A549 (cell line): ENCODE data around the gene KRT77. TPM values are rescaled to one million over a fixed set of nuclear protein-coding genes. Genes with fewer than 3 reads are reported as not detected.

Source experiments
- ATAC-seq, 2 experiments: fragments of 200-7000 bp in 1 of 2; fragments of >200 bp in 1 of 2; cut with Nextera tagmentation in 1 of 2; cut with Tn5 transposase in 1 of 2; 3 replicates each; pipeline versions ENCODE4 v1.8.0 to v1.9.1; 2018 to 2020; ENCODE audit warnings: mild to moderate bottlenecking in 1 of 2, moderate library complexity in 1 of 2
- CTCF ChIA-PET: fragments of 300-600 bp; sonication (Branson Sonifier 250); formaldehyde crosslinking; extraction: SDS; loops from one replicate; lab custom pipeline; 2021; ENCODE audit warnings: antibody characterized with exemption, inconsistent platforms; lab: Yijun Ruan, JAX
- POLR2A ChIA-PET: fragments of 350-600 bp; formaldehyde crosslinking; extraction: SDS; loops from one replicate; lab custom pipeline; 2021; ENCODE audit warnings: antibody characterized with exemption, inconsistent platforms; lab: Yijun Ruan, JAX
- DNase-seq, 2 experiments: peaks; one replicate each; pipeline versions ENCODE4 v3.0.0 to v3.0.0-alpha.2; 2011 to 2016; ENCODE audit warnings: low read depth in 1 of 2, low spot score in 1 of 2
- FAIRE-seq: peaks from 2 replicates; lab custom pipeline; 2011; peaks lifted over from hg19 to GRCh38; lab: Jason Lieb, UNC
- H3K27ac ChIP-seq, 2 experiments: fragments of >200 bp; sonication (Bioruptor Twin); formaldehyde crosslinking; 3 replicates each; pipeline ENCODE4 v1.5.1; 2016 to 2017
- H3K4me1 ChIP-seq: fragments of >200 bp; sonication (Bioruptor Twin); formaldehyde crosslinking; 3 replicates; pipeline ENCODE4 v1.6.1; 2016
- H3K4me2 ChIP-seq: fragments of >200 bp; sonication (Bioruptor Twin); formaldehyde crosslinking; 3 replicates; pipeline ENCODE4 v1.6.1; 2016
- H3K4me3 ChIP-seq: fragments of >200 bp; sonication (Bioruptor Twin); formaldehyde crosslinking; 3 replicates; pipeline ENCODE4 v1.5.1; 2016
- H3K9me3 ChIP-seq: fragments of >200 bp; sonication (Bioruptor Twin); formaldehyde crosslinking; 3 replicates; pipeline ENCODE4 v1.6.1; 2016
- EHF ChIP-seq: fragments of 250-450 bp; sonication (Bioruptor Pico); IDR thresholded peaks from 2 replicates; pipeline ENCODE4 v1.5.0; 2020; ENCODE audit warnings: mild to moderate bottlenecking
- ESRRA ChIP-seq: fragments of 150-350 bp; IDR thresholded peaks from 2 replicates; pipeline ENCODE4 v1.6.1; 2014; ENCODE audit warnings: mild to moderate bottlenecking, low read length, borderline replicate concordance
- FOSB ChIP-seq: fragments of 250-450 bp; sonication (Bioruptor Pico); IDR thresholded peaks from 2 replicates; pipeline ENCODE4 v1.5.0; 2020; ENCODE audit warnings: mild to moderate bottlenecking, moderate library complexity
- FOSL2 ChIP-seq, 2 experiments: fragments of 450-650 bp in 1 of 2; fragments of >200 bp in 1 of 2; sonication (Bioruptor Twin) in 1 of 2; formaldehyde crosslinking; IDR thresholded peaks; 2 replicates each; pipeline versions ENCODE4 v1.5.0 to v1.6.1; 2016 to 2020; ENCODE audit warnings: mild to moderate bottlenecking in 1 of 2, moderate library complexity in 1 of 2
- HEYL ChIP-seq: fragments of 250-450 bp; sonication (Bioruptor Pico); IDR thresholded peaks from 2 replicates; pipeline ENCODE4 v1.8.0; 2021; ENCODE audit warnings: mild to moderate bottlenecking, moderate library complexity
- HOXA7 ChIP-seq: fragments of 250-450 bp; sonication (Bioruptor Pico); IDR thresholded peaks from 2 replicates; pipeline ENCODE4 v1.5.0; 2020; ENCODE audit warnings: mild to moderate bottlenecking, moderate library complexity
- HOXB13 ChIP-seq: fragments of 250-450 bp; sonication (Bioruptor Pico); IDR thresholded peaks from 2 replicates; pipeline ENCODE4 v1.5.0; 2020; ENCODE audit warnings: low read depth, mild to moderate bottlenecking, moderate library complexity
- JUN ChIP-seq, 2 experiments: fragments of >200 bp; sonication (Bioruptor Twin); formaldehyde crosslinking; IDR thresholded peaks; 2 replicates in 1 of 2; 3 replicates in 1 of 2; pipeline ENCODE4 v1.6.1; 2016 to 2017
- JUNB ChIP-seq: fragments of >200 bp; sonication (Bioruptor Twin); formaldehyde crosslinking; IDR thresholded peaks from 2 replicates; pipeline ENCODE4 v1.6.1; 2016
- NFE2L2 ChIP-seq: fragments of 150-350 bp; conservative IDR thresholded peaks from 2 replicates; pipeline ENCODE4 v1.6.1; 2014; ENCODE audit warnings: low read length
- NPAS2 ChIP-seq: fragments of 250-450 bp; sonication (Bioruptor Pico); IDR thresholded peaks from 2 replicates; pipeline ENCODE4 v1.8.0; 2022; ENCODE audit warnings: mild to moderate bottlenecking, moderate library complexity, borderline replicate concordance
- PHF8 ChIP-seq: fragments of 200-600 bp; sonication (generic); IDR thresholded peaks from 2 replicates; pipeline ENCODE4 v1.6.1; 2016; ENCODE audit warnings: low read depth, mild to moderate bottlenecking, antibody characterized with exemption, moderate library complexity, borderline replicate concordance
- POLR2A ChIP-seq: IDR thresholded peaks from 2 replicates; pipeline ENCODE4 v1.6.1; 2012; ENCODE audit warnings: mild to moderate bottlenecking, low read length
- RAD21 ChIP-seq, 2 experiments: fragments of >200 bp in 1 of 2; sonication (Bioruptor Twin) in 1 of 2; formaldehyde crosslinking in 1 of 2; IDR thresholded peaks in 1 of 2; conservative IDR thresholded peaks in 1 of 2; 2 replicates in 1 of 2; 3 replicates in 1 of 2; pipeline ENCODE4 v1.6.1; 2012 to 2018; ENCODE audit warnings: inconsistent platforms in 1 of 2
- RARB ChIP-seq: fragments of 250-450 bp; sonication (Bioruptor Pico); IDR thresholded peaks from 2 replicates; pipeline ENCODE4 v1.8.0; 2021; ENCODE audit warnings: mild to moderate bottlenecking, moderate library complexity
- RCOR1 ChIP-seq: fragments of 150-350 bp; IDR thresholded peaks from 2 replicates; pipeline ENCODE4 v1.6.1; 2014; ENCODE audit warnings: antibody characterized with exemption, low read length, low read depth
- RFX5 ChIP-seq: fragments of 450-650 bp; IDR thresholded peaks from 2 replicates; pipeline ENCODE4 v1.7.1; 2014; ENCODE audit warnings: antibody characterized with exemption, mild to moderate bottlenecking, moderate library complexity
- SMC3 ChIP-seq: fragments of >200 bp; sonication (Bioruptor Twin); formaldehyde crosslinking; IDR thresholded peaks from 3 replicates; pipeline ENCODE4 v1.6.1; 2018; ENCODE audit warnings: inconsistent platforms
- SREBF2 ChIP-seq: fragments of 450-650 bp; IDR thresholded peaks from 2 replicates; pipeline ENCODE4 v1.6.1; 2014; ENCODE audit warnings: mild to moderate bottlenecking, moderate library complexity
- TFCP2L1 ChIP-seq: fragments of 250-450 bp; sonication (Bioruptor Pico); IDR thresholded peaks from 2 replicates; pipeline ENCODE4 v1.5.0; 2021; ENCODE audit warnings: mild to moderate bottlenecking
- WGBS: methylation state at CpG from one replicate; pipeline ENCODE4 v1.1.6; 2017; ENCODE audit errors: missing lambda C conversion rate; 5-methylcytosine and 5-hydroxymethylcytosine counted together
- polyA plus RNA-seq, 4 experiments: library from polyadenylated mRNA; depleted of rRNA in 3 of 4; stranded (reverse); fragments of >200 nt; fragmentation: RNase III in 1 of 4; extraction: RNeasy Plus Mini Kit Qiagen cat#74134 plus additional on column Dnase treatment in 1 of 4; gene quantifications; 2 replicates in 3 of 4; 3 replicates in 1 of 4; pipeline ENCODE4 v1.2.3, GENCODE V29; 2011 to 2017
- TF ChIP-seq, protein P1 (sequence below): fragments of >200 bp; sonication (Bioruptor Twin); formaldehyde crosslinking; IDR thresholded peaks from 3 replicates; pipeline ENCODE4 v1.5.1; 2016
- TF ChIP-seq, protein P2 (sequence below): IDR thresholded peaks from 2 replicates; pipeline ENCODE4 v1.6.1; 2012
- TF ChIP-seq, protein P3 (sequence below): fragments of >200 bp; sonication (Bioruptor Twin); formaldehyde crosslinking; IDR thresholded peaks from 2 replicates; pipeline ENCODE4 v1.6.1; 2016
- TF ChIP-seq, protein P4 (sequence below): fragments of >200 bp; sonication (Bioruptor Twin); formaldehyde crosslinking; IDR thresholded peaks from 3 replicates; pipeline ENCODE4 v1.6.1; 2016

The KRT77 gene
- polyA plus RNA-seq, 2 of the 4 experiments (the other 2 are of a cell fraction): 0.03 TPM; not detected in 1

DNA sequence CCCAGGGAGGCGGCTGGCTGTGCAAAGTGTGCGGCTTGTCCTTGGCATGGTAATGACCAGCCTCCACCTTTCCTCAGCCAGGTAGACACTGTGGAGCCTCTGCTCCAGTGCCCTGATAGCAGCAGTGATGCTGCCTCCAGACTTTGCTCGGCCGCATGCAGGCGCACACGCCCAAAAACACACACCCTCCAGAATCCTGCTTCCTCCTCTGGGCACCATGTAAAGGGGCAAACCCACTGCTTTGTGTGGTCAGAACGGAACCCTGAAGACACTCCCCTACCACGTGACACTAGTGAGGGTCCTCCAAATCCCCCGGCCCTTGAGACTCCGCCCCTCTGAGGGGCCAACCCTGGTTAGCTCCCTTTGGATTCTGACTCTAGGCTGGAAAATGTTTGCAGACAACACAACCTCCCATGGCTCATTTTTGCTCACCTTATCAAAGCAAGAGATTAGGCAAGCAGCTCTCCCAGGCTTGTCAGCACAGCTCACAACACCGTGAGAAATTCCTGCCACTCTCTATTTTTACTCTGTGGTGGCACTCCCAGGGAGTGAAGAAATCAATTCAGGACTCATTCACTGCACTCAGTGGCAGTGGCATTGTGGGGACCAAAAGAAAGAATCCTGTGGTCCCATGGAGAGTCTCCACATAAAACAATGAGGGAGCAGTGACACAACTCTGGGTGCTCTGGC, 4.5 kb downstream of the KRT77 start:
- Histone ChIP-seq H3K4me2 (no peak overlapping the region), H3K27ac (no peak overlapping the region), H3K9me3 (no peaks in the 10 kb centered on the region), H3K4me1 (no peaks in the 10 kb centered on the region), H3K4me3 (no peak overlapping the region)
- 64% methylated on average over 11 of the region's 11 CpGs for WGBS
- no peak for DNase-seq
- no peak; a peak in 1 of 6 replicates for ATAC-seq
- no peak for TF ChIP-seq SREBF2
- TF ChIP-seq SMC3: no peak
- TF ChIP-seq RCOR1: no peak
- TF ChIP-seq, protein P1, sequence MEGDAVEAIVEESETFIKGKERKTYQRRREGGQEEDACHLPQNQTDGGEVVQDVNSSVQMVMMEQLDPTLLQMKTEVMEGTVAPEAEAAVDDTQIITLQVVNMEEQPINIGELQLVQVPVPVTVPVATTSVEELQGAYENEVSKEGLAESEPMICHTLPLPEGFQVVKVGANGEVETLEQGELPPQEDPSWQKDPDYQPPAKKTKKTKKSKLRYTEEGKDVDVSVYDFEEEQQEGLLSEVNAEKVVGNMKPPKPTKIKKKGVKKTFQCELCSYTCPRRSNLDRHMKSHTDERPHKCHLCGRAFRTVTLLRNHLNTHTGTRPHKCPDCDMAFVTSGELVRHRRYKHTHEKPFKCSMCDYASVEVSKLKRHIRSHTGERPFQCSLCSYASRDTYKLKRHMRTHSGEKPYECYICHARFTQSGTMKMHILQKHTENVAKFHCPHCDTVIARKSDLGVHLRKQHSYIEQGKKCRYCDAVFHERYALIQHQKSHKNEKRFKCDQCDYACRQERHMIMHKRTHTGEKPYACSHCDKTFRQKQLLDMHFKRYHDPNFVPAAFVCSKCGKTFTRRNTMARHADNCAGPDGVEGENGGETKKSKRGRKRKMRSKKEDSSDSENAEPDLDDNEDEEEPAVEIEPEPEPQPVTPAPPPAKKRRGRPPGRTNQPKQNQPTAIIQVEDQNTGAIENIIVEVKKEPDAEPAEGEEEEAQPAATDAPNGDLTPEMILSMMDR: no peak
- no peak for TF ChIP-seq FOSL2 (IDR thresholded peaks at IDR 0.05)
- no peak for TF ChIP-seq FOSL2 (CRISPR knock-in tag; IDR thresholded peaks at IDR 0.05)
- TF ChIP-seq FOSB (CRISPR knock-in tag): no peak
- no peak for TF ChIP-seq PHF8
- TF ChIP-seq HOXA7 (CRISPR knock-in tag): no peak
- TF ChIP-seq NPAS2 (CRISPR knock-in tag): no peak
- no peak for TF ChIP-seq POLR2A
- TF ChIP-seq HOXB13 (CRISPR knock-in tag): no peak
- no peak for TF ChIP-seq RFX5
- TF ChIP-seq, protein P2, sequence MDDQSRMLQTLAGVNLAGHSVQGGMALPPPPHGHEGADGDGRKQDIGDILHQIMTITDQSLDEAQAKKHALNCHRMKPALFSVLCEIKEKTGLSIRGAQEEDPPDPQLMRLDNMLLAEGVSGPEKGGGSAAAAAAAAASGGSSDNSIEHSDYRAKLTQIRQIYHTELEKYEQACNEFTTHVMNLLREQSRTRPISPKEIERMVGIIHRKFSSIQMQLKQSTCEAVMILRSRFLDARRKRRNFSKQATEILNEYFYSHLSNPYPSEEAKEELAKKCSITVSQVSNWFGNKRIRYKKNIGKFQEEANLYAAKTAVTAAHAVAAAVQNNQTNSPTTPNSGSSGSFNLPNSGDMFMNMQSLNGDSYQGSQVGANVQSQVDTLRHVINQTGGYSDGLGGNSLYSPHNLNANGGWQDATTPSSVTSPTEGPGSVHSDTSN: no peak
- TF ChIP-seq EHF (CRISPR knock-in tag): no peak
- no peak for TF ChIP-seq RAD21 (conservative IDR thresholded peaks at IDR 0.05 in 1 of 2, IDR thresholded peaks at IDR 0.05 in 1 of 2)
- ChIA-PET POLR2A (no interaction called here), CTCF (interaction anchor here (1.2 to 1.3 kb wide), 2 partner anchors 36 to 42 kb away, joined by 3 read pairs; no protein-coding TSS in a partner anchor)
- FAIRE-seq: no peak

DNA sequence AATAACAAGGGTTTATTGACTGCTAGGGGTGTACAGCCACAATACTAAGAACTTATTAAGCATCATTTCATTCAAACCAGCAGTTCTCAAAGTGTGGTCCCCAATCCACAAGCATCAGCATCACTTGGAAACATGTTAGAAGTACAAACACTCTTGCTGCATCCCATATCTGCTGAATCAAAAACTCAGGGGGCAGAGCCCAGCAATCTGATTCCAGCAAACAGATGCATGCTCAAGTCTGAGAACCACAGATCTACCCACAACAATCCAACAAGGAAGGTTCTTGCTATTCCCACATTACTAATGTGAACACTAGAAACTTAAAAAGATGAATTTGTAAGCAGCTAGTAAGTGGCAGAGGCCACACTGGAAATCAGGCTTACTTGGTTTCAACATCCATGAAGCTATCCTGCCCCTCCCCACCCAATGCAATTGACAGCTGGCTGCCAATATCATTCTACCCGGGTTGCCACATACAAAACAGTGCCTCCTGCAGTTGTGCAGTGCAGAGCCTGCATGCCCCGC, 6.2 kb downstream of the KRT77 start:
- H3K4me3 ChIP-seq: no peak overlapping the region
- FAIRE-seq: no peak
- 0% methylated on average over 1 of the region's 2 CpGs for WGBS
- TF ChIP-seq JUNB (no peak), RCOR1 (no peak), JUN (IDR thresholded peaks at IDR 0.05) (no peak), NFE2L2 (no peak), HEYL (CRISPR knock-in tag) (no peak)
- TF ChIP-seq, protein P3, sequence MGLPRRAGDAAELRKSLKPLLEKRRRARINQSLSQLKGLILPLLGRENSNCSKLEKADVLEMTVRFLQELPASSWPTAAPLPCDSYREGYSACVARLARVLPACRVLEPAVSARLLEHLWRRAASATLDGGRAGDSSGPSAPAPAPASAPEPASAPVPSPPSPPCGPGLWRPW: no peak
- ChIA-PET CTCF (interaction anchor here (0.8 to 1.5 kb wide), 2 partner anchors 39 to 173 kb away, joined by 3 read pairs; no protein-coding TSS in a partner anchor), POLR2A (no interaction called here)
- no peak for DNase-seq
- ATAC-seq: no peak
- no peak overlapping the region for H3K27ac ChIP-seq
- H3K4me1 ChIP-seq: no peaks in the 10 kb centered on the region
- no peak overlapping the region for H3K4me2 ChIP-seq
- no peaks in the 10 kb centered on the region for H3K9me3 ChIP-seq

DNA sequence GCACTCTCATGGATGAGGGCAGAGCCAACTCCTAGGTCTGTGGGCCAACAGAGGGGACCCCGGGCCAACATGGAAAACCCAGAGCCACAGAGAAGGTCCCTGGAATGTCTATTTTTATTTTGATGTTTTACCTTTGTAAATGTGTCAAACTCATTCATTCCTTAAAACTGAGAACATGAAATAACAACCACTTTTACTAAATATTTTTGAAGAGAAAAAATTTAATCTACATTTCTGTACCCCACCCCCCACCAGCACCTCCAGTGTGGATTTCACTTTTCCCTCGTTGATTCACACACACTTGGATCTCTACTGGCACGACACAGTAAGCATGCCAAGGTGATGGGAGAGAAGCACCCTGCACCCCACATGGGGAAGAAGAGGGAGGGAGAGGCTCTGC, 6.7 kb downstream of the KRT77 start:
- FAIRE-seq: no peak
- WGBS: 46% methylated on average over 3 of the region's 3 CpGs
- ATAC-seq: no peak
- Histone ChIP-seq H3K4me3 (no peak overlapping the region), H3K9me3 (no peaks in the 10 kb centered on the region), H3K4me2 (no peak overlapping the region), H3K4me1 (no peaks in the 10 kb centered on the region), H3K27ac (no peak overlapping the region)
- DNase-seq: no peak
- TF ChIP-seq TFCP2L1 (CRISPR knock-in tag): no peak
- no peak for TF ChIP-seq RCOR1
- TF ChIP-seq RARB (CRISPR knock-in tag): no peak
- no peak for TF ChIP-seq ESRRA
- no peak for TF ChIP-seq SMC3
- TF ChIP-seq, protein P4, sequence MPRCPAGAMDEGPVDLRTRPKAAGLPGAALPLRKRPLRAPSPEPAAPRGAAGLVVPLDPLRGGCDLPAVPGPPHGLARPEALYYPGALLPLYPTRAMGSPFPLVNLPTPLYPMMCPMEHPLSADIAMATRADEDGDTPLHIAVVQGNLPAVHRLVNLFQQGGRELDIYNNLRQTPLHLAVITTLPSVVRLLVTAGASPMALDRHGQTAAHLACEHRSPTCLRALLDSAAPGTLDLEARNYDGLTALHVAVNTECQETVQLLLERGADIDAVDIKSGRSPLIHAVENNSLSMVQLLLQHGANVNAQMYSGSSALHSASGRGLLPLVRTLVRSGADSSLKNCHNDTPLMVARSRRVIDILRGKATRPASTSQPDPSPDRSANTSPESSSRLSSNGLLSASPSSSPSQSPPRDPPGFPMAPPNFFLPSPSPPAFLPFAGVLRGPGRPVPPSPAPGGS: no peak
- no peak for TF ChIP-seq HOXB13 (CRISPR knock-in tag)
- ChIA-PET CTCF (interaction anchor here (0.8 to 1.5 kb wide), 2 partner anchors 38 to 174 kb away, joined by 3 read pairs; no protein-coding TSS in a partner anchor), POLR2A (no interaction called here)
